ENCODE measurements around the gene KIAA0513. TPM values are rescaled to one million over a fixed set of nuclear protein-coding genes. Genes with fewer than 3 reads are reported as not detected.

Gene KIAA0513
- total and polyA plus RNA-seq, 2 donors (not counting 1 experiment from before 2014, with no cell fraction given) = 11.7 to 22.3 TPM

- Histone ChIP-seq H3K9me3 (ENCODE audit: control insufficient read depth, insufficient read depth, low read depth, low read length) (no peaks in the 10 kb centered on the region), H3K4me1 (ENCODE audit: control insufficient read depth, extremely low read depth, insufficient read depth, low read length) (no peaks in the 10 kb centered on the region), H2AFZ (ENCODE audit: low read length) (no peak overlapping the region), H3K79me2 (ENCODE audit: control insufficient read depth, insufficient read depth, low read length) (no peaks in the 10 kb centered on the region), H3K27me3 (ENCODE audit: control insufficient read depth, insufficient read depth, low read length) (no peaks in the 10 kb centered on the region), H3K27ac (ENCODE audit: insufficient read depth, low read length) (no peak overlapping the region), H3K9ac (ENCODE audit: insufficient read depth, low read length) (no peak overlapping the region), H3K4me3 (replicated peaks in 1 of 4; ENCODE audit: control extremely low read depth in 1 of 4, insufficient read depth in 1 of 4, low read depth in 3 of 4, low read length in 4 of 4) (no peak overlapping the region), H3K4me2 (ENCODE audit: extremely low read depth, insufficient read depth, low read length) (no peak overlapping the region), H4K20me1 (ENCODE audit: control insufficient read depth, extremely low read depth, insufficient read depth, low read length) (no peaks in the 10 kb centered on the region), H3K36me3 (ENCODE audit: control insufficient read depth, insufficient read depth, low read length) (peaks cover 10% of the 10 kb centered on the region)
- TF ChIP-seq CTCF (conservative IDR thresholded peaks at IDR 0.05 in 1 of 2, IDR thresholded peaks at IDR 0.05 in 1 of 2; ENCODE audit: low read depth in 1 of 2, low read length in 2 of 2) (no peak), EZH2 (IDR thresholded peaks at IDR 0.05; ENCODE audit: low read length, missing control alignments) (no peak)
- DNase-seq (ENCODE audit: low read depth in 2 of 2) = no peak
Observed at GRCh38 chr16:85081765-85082164, 54.2 kb downstream of the KIAA0513 start.

- TF ChIP-seq CTCF (conservative IDR thresholded peaks at IDR 0.05 in 1 of 2, IDR thresholded peaks at IDR 0.05 in 1 of 2; ENCODE audit: low read depth in 1 of 2, low read length in 2 of 2) (no peak), EZH2 (IDR thresholded peaks at IDR 0.05; ENCODE audit: low read length, missing control alignments) (no peak)
- Histone ChIP-seq H3K27me3 (ENCODE audit: control insufficient read depth, insufficient read depth, low read length) (no peaks in the 10 kb centered on the region), H3K79me2 (ENCODE audit: control insufficient read depth, insufficient read depth, low read length) (no peaks in the 10 kb centered on the region), H3K4me1 (ENCODE audit: control insufficient read depth, extremely low read depth, insufficient read depth, low read length) (no peaks in the 10 kb centered on the region), H3K9me3 (ENCODE audit: control insufficient read depth, insufficient read depth, low read depth, low read length) (no peaks in the 10 kb centered on the region), H3K9ac (ENCODE audit: insufficient read depth, low read length) (no peak overlapping the region), H3K4me3 (replicated peaks in 1 of 4; ENCODE audit: control extremely low read depth in 1 of 4, insufficient read depth in 1 of 4, low read depth in 3 of 4, low read length in 4 of 4) (no peak overlapping the region), H3K27ac (ENCODE audit: insufficient read depth, low read length) (no peak overlapping the region), H3K36me3 (ENCODE audit: control insufficient read depth, insufficient read depth, low read length) (peaks cover 10% of the 10 kb centered on the region), H2AFZ (ENCODE audit: low read length) (no peak overlapping the region), H3K4me2 (ENCODE audit: extremely low read depth, insufficient read depth, low read length) (no peak overlapping the region), H4K20me1 (ENCODE audit: control insufficient read depth, extremely low read depth, insufficient read depth, low read length) (no peaks in the 10 kb centered on the region)
- no peak for DNase-seq (ENCODE audit: low read depth in 2 of 2)
Observed at GRCh38 chr16:85082173-85083050, 54.8 kb downstream of the KIAA0513 start.

GRCh38 chr16:85083051-85083639, 55.5 kb downstream of the KIAA0513 start:
- TF ChIP-seq EZH2 (IDR thresholded peaks at IDR 0.05; ENCODE audit: low read length, missing control alignments) = no peak
- TF ChIP-seq CTCF (conservative IDR thresholded peaks at IDR 0.05 in 1 of 2, IDR thresholded peaks at IDR 0.05 in 1 of 2; ENCODE audit: low read depth in 1 of 2, low read length in 2 of 2) = no peak
- no peak for DNase-seq (ENCODE audit: low read depth in 2 of 2)
- Histone ChIP-seq H3K9me3 (ENCODE audit: control insufficient read depth, insufficient read depth, low read depth, low read length) (no peaks in the 10 kb centered on the region), H3K9ac (ENCODE audit: insufficient read depth, low read length) (no peak overlapping the region), H3K4me3 (replicated peaks in 1 of 4; ENCODE audit: control extremely low read depth in 1 of 4, insufficient read depth in 1 of 4, low read depth in 3 of 4, low read length in 4 of 4) (no peak overlapping the region), H4K20me1 (ENCODE audit: control insufficient read depth, extremely low read depth, insufficient read depth, low read length) (no peaks in the 10 kb centered on the region), H3K79me2 (ENCODE audit: control insufficient read depth, insufficient read depth, low read length) (no peaks in the 10 kb centered on the region), H3K27ac (ENCODE audit: insufficient read depth, low read length) (no peak overlapping the region), H3K36me3 (ENCODE audit: control insufficient read depth, insufficient read depth, low read length) (peaks cover 9% of the 10 kb centered on the region), H3K27me3 (ENCODE audit: control insufficient read depth, insufficient read depth, low read length) (no peaks in the 10 kb centered on the region), H3K4me1 (ENCODE audit: control insufficient read depth, extremely low read depth, insufficient read depth, low read length) (no peaks in the 10 kb centered on the region), H3K4me2 (ENCODE audit: extremely low read depth, insufficient read depth, low read length) (no peak overlapping the region), H2AFZ (ENCODE audit: low read length) (no peak overlapping the region)

All from fibroblast of lung (primary cell).